ENCODE data around the gene ENO4.

ENO4 gene, protein sequence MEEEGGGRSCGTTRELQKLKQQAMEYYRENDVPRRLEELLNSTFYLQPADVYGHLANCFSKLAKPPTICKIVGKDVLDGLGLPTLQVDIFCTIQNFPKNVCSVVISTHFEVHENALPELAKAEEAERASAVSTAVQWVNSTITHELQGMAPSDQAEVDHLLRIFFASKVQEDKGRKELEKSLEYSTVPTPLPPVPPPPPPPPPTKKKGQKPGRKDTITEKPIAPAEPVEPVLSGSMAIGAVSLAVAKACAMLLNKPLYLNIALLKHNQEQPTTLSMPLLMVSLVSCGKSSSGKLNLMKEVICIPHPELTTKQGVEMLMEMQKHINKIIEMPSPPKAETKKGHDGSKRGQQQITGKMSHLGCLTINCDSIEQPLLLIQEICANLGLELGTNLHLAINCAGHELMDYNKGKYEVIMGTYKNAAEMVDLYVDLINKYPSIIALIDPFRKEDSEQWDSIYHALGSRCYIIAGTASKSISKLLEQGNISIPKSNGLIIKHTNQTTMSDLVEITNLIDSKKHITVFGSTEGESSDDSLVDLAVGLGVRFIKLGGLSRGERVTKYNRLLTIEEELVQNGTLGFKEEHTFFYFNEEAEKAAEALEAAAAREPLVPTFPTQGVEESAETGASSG

DNA sequence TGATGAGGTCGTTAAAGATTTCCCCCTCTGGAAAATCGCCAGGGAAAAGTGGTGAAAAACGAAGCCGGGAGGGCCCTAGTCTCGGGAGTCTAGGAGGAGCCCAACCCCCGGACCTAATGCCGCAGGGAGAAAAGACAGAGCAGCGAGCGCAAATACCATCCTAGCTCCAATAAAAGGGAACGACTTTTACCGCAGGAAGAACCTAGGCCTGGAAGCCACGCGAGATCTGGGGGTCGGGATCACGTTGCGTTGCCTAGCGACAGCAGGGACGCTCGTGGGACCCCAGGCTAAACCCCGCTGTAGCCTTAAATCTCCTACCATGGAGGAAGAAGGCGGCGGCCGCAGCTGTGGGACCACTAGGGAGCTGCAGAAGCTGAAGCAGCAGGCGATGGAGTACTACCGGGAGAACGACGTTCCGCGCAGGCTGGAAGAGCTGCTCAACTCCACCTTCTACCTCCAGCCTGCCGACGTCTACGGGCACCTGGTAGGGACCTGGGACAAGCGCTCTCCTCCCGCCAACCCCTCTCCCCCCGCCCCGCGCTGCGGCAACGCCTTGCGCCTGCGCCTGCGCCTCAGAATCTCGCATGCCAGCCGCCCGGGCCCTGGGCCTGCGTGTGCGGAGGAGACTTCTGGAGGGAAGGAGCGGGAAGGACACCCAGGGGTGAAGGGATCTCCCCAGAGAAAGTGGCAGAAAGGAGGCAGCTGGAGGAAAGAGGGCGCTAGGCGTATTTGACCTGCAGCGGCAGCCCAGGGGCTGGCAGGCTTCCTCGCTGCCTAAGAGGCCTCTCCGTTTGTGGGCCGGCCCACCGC lies at the start of gene ENO4:
TSS of gene ENO4 (plus strand) at position 252 of the 810 bp plus-strand sequence. CDS start at position 320, 68 bp downstream.
- DNase-seq = peak; percentile 13

DNA sequence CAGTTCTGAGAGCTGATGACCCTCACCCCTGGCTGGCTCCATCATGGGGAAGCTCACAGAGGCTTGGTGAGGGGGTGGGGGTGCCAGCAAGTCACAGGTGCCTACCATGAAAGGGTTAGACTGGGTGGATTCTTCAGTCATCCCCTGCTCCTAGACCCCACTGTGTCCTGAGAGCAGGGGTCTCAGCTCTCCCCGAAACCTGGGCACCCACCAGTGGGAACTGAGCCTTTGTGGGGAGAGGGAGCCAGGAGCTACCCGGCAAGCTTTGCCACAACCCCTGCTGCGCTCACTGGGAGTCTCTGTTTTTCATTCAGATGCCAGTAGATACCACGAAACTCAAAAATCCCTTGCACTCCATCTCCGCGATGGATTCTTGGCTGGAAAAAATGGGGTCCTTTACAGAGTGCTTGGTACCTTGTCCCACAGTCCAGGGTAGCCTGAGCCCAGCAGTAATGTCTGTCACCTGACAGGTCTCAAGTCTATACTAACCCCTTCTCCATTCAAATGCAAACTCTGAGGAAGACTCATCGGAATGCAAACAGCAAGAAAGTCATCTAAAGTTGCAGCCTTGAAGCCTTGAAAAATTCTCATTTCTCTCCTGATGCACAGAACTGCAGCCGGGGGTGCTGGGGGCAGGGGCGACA lies 48.9 kb upstream of the ENO4 start:
- DNase-seq = no peak

DNA sequence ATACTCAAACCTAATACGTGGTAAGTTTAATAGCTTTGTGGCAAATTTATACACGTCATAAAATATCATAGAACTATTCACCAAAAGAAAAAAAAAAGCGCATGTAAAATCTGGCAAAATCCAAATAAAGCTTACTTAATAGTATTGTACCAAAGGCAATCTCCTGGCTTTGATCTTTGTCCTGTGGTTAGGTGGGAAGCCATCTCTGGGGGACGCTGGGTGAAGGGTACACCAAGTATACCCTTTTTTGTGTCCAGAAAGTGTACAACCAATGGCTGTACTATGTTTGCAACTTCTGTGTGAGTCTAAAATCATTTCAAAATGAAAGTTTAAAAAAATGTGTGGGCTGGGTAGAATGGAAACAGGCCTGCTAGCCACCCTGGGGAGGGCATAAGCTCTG lies 47.6 kb upstream of the ENO4 start:
- DNase-seq = no peak

DNA sequence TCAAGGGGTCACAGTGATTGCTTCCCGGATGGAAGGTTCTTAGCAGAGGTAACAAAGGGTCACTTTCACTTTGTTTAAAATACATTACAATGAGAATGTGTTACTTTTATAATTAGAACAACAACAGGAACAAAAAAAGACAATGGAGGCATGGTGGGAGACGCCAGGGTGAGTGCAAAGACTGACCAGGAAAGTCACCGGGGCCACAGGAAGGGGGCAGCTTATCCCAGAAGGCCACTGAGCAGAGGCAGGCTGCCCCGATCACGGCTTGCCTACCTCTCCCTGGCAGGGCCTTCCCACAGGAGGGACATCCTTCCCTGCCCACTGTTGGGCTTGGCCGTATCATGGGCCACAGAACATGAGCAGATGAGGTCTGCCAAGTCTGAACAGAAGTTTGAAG lies 46.8 kb upstream of the ENO4 start:
- DNase-seq = no peak

DNA sequence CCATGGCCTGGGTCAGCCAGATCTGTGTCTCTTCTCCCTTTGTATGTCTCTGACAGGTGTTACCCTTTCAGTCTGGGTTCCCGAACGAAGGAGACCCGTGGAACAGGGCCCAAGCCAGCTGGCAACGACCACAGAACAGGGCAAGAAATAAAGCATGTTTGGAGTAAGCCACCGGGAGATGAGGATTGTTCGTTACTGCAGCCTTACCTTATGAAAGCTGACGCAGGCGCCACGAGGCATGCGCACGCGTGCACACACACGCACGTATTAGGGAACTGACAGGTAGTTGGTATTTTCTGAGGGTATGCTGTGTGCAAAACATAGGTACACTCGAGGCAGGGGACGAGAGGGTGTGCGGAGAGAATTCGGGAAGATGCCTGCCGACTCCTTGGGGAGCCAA lies 46.4 kb upstream of the ENO4 start:
- no peak for DNase-seq

DNA sequence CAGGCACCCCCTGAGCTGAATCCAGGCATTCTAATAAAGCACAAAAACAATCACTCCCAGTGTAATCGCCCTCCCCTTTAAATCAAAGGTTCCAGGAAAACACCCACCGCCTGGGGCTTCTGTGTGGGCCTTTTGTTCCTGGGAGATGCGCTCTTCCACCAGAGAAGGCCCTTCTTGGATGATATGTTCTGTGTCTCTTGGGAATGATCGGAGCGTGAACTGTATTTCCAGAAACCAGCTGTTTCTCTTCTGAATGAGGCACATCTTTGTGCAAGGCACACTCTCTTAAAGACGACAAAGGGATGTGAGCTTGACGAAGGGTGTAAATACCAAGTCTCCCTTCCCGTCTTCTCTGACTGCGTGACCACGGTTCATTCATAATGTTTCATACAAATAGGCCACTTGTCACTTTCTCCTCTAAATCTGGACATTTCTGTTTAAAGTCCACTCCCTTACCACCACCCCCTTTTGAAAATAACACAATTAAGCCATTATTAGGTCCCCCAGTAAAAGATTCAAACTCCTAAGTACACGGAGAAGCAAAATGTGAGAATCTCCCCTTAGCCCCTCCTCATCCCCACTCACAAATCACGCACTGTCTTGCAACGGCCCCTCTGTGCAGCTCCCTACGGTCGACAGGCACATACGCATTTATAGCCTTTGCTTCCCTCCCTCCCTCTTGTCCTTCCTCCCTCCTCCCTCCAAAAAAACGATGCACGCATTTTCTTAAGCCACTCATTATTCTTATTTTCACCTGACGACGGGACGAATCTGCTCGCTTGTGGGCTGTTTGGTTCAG lies 45.6 kb upstream of the ENO4 start:
- no peak for DNase-seq

DNA sequence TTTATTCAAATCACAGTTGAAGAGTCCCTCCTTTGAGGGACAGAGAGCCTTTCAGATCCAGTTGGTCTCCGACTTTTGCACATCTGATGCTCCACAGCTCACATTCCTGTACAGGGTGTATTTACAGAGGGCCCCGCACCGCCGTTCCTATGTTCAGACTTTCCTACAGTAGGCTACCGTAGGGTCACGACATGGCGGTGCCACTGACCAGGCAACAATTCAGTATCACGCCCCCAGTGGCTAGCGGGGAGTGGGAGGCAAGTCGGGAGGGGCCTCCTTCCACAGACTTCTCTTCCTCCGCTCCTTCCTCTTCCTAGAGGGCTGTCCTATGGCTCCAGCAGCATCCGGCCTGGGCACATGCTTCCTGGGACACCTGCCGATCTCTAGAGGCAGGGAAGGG lies 40.6 kb upstream of the ENO4 start:
- no peak for DNase-seq

DNA sequence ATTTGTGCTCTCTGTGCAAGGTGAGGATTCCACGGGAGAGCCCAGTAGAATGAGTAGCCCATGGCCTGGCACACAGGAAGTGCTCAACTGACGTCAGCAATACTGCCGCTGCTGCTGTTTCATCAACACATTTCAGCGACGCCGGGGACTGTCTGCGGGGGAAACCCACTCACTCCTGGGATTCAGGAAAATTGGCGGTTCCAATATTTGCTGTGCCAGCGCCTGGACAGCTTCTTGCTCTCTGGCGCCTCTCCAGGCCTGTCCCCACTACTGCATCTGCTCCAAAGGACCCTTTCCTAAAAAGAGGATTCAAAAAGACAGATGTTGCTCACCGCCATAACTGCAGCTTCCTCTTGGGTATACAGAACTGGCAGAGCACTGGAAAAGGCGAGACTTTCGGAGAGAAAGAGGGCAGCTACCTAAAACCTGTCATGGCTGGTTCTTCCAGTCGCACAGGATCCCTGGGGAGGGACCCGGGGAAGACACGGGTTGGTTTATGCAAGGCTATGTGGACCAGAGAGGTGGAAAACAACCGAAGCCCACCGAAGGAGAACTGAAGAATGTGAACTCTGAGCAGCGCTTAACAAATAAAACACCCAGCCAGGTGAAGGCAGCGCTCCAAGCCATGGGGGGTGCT lies 39.7 kb upstream of the ENO4 start:
- no peak for DNase-seq

DNA sequence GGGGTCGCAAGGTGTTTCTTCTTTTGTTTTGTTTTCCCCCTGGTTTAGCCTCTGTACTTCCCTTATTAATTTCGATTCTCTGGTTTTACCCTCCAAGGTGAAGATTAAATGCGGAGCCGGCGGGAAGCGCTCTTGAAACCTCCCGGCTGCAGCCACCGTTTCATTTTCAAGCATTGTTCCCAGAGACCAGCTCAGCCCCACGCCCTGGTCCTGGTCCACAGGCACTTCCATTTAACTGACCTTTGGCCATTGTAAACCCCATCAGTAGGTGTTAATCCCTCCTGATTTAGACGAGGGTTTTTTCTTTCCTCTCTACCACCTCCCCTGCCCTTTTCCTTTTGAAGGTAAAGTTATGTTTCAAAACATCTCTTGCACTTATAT lies 39.2 kb upstream of the ENO4 start:
- DNase-seq = no peak

DNA sequence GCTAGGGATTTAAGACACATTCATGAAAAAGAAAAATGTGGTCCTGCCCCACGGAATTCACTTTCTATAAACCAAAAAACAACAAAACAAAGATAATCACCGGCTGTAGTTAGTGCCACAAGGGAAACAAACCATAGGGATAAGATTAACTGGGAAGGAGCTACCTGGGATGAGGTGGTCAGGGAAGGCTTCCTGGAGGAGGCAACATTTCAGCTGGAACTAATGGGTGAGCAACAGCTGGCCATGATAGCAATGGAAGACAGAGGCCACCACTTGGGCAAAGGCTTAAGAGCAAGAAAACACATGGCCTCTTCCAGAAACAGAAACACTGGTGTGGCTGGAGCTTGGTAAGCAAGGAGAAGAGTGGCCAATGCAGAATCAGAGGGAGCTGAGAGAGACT lies 38.4 kb upstream of the ENO4 start:
- DNase-seq = no peak

DNA sequence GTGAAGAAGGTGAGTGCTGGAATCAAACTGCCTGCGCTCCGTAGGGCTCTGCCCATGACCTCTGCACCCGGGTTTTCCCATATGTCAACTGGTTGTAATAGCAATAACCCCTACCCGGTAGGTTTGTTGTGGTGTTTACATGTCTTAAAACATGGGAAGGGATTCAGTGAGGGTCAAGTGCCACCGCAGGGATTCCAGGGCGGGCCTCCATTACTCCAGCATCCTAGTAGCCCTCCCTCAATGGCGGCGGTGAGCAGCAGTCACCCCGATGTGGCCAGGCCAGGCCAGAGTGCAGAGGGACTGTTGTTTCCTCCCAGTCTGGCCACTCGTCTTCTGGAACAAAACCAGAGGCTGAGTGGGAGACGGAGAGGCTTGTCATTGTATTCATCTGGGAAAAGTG lies 37.6 kb upstream of the ENO4 start:
- no peak for DNase-seq

DNA sequence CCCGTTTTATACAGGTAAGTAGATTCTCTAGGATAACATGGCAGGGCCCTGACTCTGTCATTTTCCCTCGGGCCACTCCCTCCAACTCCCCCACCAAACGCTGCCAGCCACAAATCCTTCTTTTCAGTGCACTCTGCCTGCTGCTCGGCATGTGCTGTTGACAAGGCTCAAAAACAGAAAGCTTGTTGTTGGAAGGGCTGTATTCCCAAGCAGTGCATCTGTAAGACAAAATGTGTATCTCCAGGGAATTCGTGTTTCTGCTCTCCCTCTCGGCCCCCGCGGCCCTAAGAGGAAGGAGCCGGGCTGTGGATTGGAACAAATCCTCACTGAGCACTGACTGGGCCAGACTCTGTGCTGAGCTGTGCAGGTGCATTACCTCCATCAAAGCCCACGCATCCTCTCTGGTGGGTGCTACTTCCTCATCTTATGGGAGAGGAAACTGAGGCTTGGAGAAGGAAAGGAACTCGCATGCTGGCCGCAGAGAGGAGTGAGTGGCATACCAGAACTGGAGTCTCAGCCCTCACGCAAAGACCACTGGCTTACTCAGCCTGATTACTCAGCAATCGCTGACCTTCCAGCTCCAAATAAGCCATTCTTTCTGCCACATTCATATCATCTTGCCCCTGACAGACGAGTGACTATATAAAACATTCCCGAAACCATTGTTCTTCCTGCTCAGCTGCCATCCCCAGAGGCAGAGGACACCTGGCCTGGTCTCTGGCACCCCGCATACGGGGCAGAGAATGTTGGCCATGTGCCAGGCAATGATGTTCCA lies 33.5 kb upstream of the ENO4 start:
- DNase-seq = no peak

DNA sequence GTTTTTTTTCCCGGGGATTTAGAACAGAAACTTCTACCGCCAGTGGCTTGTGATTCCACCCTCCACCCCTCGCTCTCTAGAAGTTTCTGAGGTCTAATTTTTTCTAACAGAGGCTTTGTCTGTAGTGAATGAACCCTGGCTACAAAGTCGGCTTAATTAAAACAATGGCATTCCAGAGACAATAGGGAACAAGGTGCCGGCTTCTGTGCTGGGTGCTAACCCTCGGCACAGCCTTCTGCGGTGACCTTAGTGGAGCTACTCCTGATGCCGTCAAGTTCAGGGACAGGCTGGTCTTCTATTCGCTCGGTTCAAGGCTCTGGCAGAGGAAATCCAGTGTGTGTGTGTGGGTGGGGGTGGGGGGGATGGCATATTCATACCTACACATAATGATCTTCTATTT lies 32.1 kb upstream of the ENO4 start:
- no peak for DNase-seq

DNA sequence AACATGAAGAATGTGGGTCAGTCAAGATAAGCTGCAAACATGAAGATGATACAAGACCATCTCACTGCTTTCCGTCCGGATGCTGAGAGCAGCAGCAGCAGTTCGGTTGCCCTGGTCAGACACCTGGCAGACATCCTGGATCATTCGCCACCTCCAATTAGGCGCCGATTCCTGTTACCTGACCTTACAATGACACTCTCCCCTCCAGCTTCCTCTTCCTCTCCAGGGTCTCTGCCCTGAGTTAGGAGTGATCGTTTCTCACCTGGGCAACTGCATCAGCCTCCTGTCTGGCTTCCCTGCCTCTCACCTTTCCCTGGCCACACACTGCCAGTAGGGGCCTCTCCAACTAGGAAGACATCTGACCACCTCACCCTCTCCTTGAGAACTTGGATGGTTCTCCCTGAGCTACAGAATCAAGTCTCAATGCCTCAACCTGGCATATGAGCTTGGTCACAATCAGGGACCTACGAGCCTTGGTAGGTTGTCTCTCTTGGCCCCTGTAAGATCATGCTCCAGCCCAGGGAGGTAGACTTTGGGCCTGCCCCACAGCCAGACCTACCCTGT lies 31.4 kb upstream of the ENO4 start:
- no peak for DNase-seq

DNA sequence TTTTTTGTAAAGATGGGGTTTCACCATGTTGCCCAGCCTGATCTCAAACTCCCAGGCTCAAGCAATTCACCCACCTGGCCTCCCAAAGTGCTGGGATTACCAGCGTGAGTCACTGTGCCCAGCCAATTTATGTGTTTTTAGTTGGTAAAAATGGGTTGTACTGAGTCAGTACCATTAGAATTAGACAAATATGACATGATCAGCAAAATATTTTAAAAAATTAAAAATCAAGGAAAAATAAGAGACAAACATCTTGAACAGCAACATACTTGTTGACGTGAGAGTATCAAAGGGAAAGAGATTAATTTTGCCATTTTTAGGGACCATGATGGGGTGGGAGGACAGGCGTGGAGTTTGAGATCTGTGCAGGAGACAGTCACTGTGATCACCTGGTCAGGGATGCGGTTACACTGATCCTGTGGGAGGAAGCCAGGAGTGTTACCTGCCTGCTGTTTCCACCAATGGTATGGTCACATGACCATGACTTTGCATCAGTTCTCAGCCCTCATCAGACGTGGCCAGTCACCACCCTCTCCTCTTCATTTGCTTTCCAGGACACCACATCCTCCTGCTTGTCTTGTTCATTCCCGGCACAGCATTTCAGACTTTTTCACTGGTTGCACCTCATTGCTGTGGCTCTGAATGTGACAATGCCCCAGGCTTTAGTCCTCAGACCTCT lies 29.2 kb upstream of the ENO4 start:
- no peak for DNase-seq

DNA sequence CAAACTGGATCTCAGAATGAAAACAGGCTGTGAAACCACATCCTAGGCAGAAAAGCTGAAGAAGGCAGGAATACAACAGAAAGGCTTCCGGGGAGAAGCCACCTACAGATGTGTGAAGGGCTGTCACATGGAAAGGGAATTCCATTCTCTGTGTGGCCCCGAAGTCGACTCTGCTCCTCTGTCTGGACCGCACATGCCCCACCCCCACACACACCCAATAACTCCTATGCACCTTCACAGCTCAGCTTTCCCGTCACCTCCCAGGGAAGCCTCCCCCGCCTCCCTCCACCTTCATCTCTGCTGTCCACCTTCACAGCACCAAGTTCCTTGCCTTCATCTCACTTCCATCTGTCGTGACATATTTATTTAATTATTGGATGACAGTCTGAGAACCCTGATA lies 23.4 kb upstream of the ENO4 start:
- no peak for DNase-seq

DNA sequence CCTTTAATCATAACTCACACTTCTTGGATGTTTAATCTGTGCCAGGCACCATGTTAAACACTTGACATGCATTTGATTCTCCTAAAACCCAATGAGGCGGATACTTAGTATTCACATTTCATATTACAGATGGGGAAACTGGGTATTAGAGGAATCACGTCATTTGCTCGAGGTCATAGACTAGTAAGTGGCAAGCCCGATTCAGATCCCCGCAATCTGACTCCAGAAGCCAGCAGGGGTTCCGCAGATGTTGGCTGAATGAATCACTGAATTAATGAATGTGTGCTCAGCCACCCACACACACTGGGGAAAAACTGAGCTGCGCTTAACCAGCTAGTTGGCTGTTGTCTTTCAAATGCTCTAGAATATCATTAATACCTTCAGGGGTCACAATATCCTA lies 22.5 kb upstream of the ENO4 start:
- no peak for DNase-seq

DNA sequence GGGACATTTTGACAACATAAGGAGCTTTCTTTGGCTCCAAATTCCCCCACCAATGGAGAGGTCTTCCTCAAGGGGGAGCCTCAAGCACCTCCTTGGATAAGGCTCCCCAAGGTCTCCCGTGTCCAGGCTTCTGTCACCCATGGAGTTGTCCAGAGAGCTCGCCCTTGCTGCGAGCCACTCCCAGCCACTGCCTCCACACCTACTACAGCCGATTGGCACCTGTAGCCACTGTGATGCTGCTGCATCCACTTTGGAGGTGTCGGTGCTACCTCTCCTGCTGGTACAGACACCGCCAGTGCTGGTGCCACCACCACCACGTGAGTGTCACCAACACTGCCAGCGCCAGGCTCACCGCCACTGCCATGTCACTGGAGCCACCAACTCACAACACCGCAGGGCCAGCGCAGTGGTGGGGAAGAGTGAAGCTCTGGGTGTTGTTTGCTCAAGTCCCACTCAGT lies 22.1 kb upstream of the ENO4 start:
- no peak for DNase-seq

DNA sequence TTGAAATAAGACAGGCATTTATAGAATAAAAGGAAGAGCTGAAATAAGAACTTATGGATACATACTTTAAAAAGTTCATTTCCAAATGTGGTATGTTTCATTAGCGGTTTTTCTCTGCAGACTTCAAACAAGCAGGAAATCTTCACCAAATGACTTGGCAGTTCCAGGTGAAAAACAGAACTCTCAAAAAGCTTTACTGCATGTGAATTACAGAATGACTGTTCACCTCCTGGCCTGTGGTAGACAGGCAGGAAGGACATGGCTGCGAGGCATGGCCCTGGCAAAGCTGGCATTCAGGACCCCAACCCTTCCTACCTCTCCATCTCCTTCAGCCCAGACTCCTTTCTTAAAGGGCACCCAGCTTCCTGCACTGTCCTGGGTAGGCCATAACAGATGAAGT lies 21.2 kb upstream of the ENO4 start:
- DNase-seq = no peak

DNA sequence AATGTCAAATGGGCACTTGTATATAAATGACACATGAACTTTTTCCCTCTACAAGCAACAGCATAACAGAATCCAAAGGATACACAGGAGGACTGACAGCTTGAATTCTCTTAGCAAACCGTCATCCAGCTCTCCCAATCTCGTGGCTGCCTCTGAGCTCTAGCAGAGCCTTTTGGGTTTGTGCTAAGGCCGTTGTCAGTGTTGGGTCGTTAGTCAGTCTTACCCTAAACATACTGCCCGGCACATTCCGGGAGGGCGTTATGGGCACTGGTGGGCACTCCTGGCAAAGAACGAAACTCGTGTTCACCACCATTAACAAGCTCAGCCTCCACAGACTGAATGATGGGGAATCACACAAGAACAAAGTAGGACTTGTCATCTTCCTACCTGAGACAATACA lies 19.6 kb upstream of the ENO4 start:
- no peak for DNase-seq

Data from CD4-positive, alpha-beta T cell treated with Interferon gamma for 1 hour (primary cell).